IMR-90 (cell line): ENCODE data around the gene ZNF287. TPM values are rescaled to one million over a fixed set of nuclear protein-coding genes. Genes with fewer than 3 reads are reported as not detected.

Source experiments
- ATAC-seq: fragments of 200-7000 bp; cut with Tn5 transposase; 2 replicates; pipeline ENCODE4 v1.9.1; 2020; ENCODE audit warnings: low read depth, mild to moderate bottlenecking, moderate library complexity
- BruUV-seq: library from RNA; stranded (reverse); fragments of 400-500 nt; replicated peaks from 2 replicates; lab custom pipeline; 2021; lab: Mats Ljungman, UMichigan
- CTCF ChIA-PET: fragments of 300-600 bp; formaldehyde crosslinking; extraction: SDS; loops from one replicate; lab custom pipeline; 2021; ENCODE audit warnings: antibody characterized with exemption; lab: Yijun Ruan, JAX
- POLR2A ChIA-PET: fragments of 300-600 bp; sonication (Branson Sonifier 250); formaldehyde crosslinking; loops from one replicate; lab custom pipeline; 2022; ENCODE audit warnings: antibody characterized with exemption; ENCODE audit not compliant: unreplicated experiment; lab: Charles Lee
- DNase-seq: peaks from one replicate; pipeline ENCODE4 v3.0.0; 2013
- H2AFZ ChIP-seq: replicated peaks from 2 replicates; pipeline ENCODE3; 2013; ENCODE audit warnings: low read length, mild to moderate bottlenecking; ENCODE audit not compliant: poor library complexity
- H2AK5ac ChIP-seq: 2 replicates; pipeline ENCODE4 v1.6.1; 2013; ENCODE audit warnings: low read depth, low read length, inconsistent platforms
- H2AK9ac ChIP-seq: replicated peaks from 2 replicates; pipeline ENCODE3; 2013; ENCODE audit warnings: mild to moderate bottlenecking, low read depth, low read length, moderate library complexity; ENCODE audit not compliant: poor library complexity
- H2BK120ac ChIP-seq: 2 replicates; pipeline ENCODE4 v1.6.1; 2013; ENCODE audit warnings: low read depth, low read length, inconsistent platforms
- H2BK15ac ChIP-seq: 3 replicates; pipeline ENCODE4 v1.6.1; 2013; ENCODE audit warnings: low read depth, low read length, inconsistent platforms
- H2BK20ac ChIP-seq: 2 replicates; pipeline ENCODE4 v1.6.1; 2013; ENCODE audit warnings: low read depth, mild to moderate bottlenecking, inconsistent platforms, low read length, moderate library complexity
- H2BK5ac ChIP-seq: 2 replicates; pipeline ENCODE4 v1.6.1; 2013; ENCODE audit warnings: mild to moderate bottlenecking, low read depth, low read length, inconsistent platforms; ENCODE audit not compliant: poor library complexity, severe bottlenecking
- H3K14ac ChIP-seq: replicated peaks from 2 replicates; pipeline ENCODE4 v1.6.1; 2013; ENCODE audit warnings: low read depth, low read length, inconsistent platforms
- H3K18ac ChIP-seq: 2 replicates; pipeline ENCODE4 v1.6.1; 2013; ENCODE audit warnings: low read depth, low read length, control low read depth
- H3K23ac ChIP-seq: 2 replicates; pipeline ENCODE4 v1.6.1; 2013; ENCODE audit warnings: low read depth, low read length, inconsistent platforms
- H3K27ac ChIP-seq: 2 replicates; pipeline ENCODE4 v1.5.1; 2013; ENCODE audit warnings: mild to moderate bottlenecking, control low read depth, low read length; ENCODE audit not compliant: insufficient read depth
- H3K27me3 ChIP-seq: 2 replicates; pipeline ENCODE4 v1.6.1; 2013; ENCODE audit warnings: low read length; ENCODE audit not compliant: control insufficient read depth, insufficient read depth
- H3K36me3 ChIP-seq: 2 replicates; pipeline ENCODE4 v1.6.1; 2013; ENCODE audit warnings: low read length, mixed read lengths; ENCODE audit not compliant: control insufficient read depth, insufficient read depth
- H3K4ac ChIP-seq: 2 replicates; pipeline ENCODE4 v1.6.1; 2013; ENCODE audit warnings: low read depth, low read length, inconsistent platforms
- H3K4me1 ChIP-seq: 2 replicates; pipeline ENCODE4 v1.6.1; 2013; ENCODE audit warnings: low read length, mixed read lengths; ENCODE audit not compliant: control insufficient read depth, insufficient read depth
- H3K4me2 ChIP-seq: 2 replicates; pipeline ENCODE4 v1.6.1; 2013; ENCODE audit warnings: low read depth, mild to moderate bottlenecking, control low read depth, low read length, moderate library complexity
- H3K4me3 ChIP-seq: 2 replicates; pipeline ENCODE4 v1.5.1; 2013; ENCODE audit warnings: low read depth, mild to moderate bottlenecking, control low read depth, low read length, moderate library complexity; ENCODE audit not compliant: insufficient read depth
- H3K56ac ChIP-seq: 2 replicates; pipeline ENCODE4 v1.6.1; 2013; ENCODE audit warnings: low read length, inconsistent platforms; ENCODE audit not compliant: insufficient read depth; ENCODE audit errors: extremely low read depth
- H3K79me1 ChIP-seq, 2 experiments: 2 replicates each; pipeline ENCODE4 v1.6.1; 2013; ENCODE audit warnings: low read length in 2 of 2, inconsistent platforms in 1 of 2, low read depth in 1 of 2
- H3K9ac ChIP-seq: 2 replicates; pipeline ENCODE4 v1.6.1; 2013; ENCODE audit warnings: low read depth, low read length, control low read depth
- H3K9me1 ChIP-seq: 2 replicates; pipeline ENCODE4 v1.6.1; 2013; ENCODE audit warnings: low read length, inconsistent platforms; ENCODE audit not compliant: insufficient read depth
- H3K9me3 ChIP-seq: 2 replicates; pipeline ENCODE4 v1.6.1; 2013; ENCODE audit warnings: low read length; ENCODE audit not compliant: control insufficient read depth, insufficient read depth
- H4K20me1 ChIP-seq: 2 replicates; pipeline ENCODE4 v1.6.1; 2013; ENCODE audit warnings: low read length, inconsistent platforms; ENCODE audit not compliant: insufficient read depth
- H4K5ac ChIP-seq: 2 replicates; pipeline ENCODE4 v1.6.1; 2013; ENCODE audit warnings: mild to moderate bottlenecking, low read depth, low read length, control low read depth
- H4K8ac ChIP-seq, 2 experiments: 2 replicates each; pipeline ENCODE4 v1.6.1; 2013; ENCODE audit warnings: low read depth in 2 of 2, low read length in 2 of 2, control low read depth in 1 of 2, inconsistent platforms in 1 of 2
- H4K91ac ChIP-seq: 2 replicates; pipeline ENCODE4 v1.6.1; 2013; ENCODE audit warnings: low read depth, low read length, inconsistent platforms; ENCODE audit not compliant: insufficient read depth
- BHLHE40 ChIP-seq: fragments of 150-350 bp; IDR thresholded peaks from 2 replicates; pipeline ENCODE4 v1.6.1; 2016; ENCODE audit warnings: mild to moderate bottlenecking, low read depth, low read length
- CEBPB ChIP-seq: IDR thresholded peaks from 2 replicates; pipeline ENCODE4 v1.6.1; 2012; ENCODE audit warnings: low read depth, low read length, improper control_type of control experiment
- CHD1 ChIP-seq: IDR thresholded peaks from 2 replicates; pipeline ENCODE4 v1.6.1; 2012; ENCODE audit warnings: low read depth, low read length, improper control_type of control experiment
- FOS ChIP-seq: fragments of 150-350 bp; IDR thresholded peaks from 2 replicates; pipeline ENCODE4 v1.6.1; 2016; ENCODE audit warnings: low read depth, low read length
- MAFK ChIP-seq: IDR thresholded peaks from 2 replicates; pipeline ENCODE4 v1.6.1; 2012; ENCODE audit warnings: low read depth, low read length, improper control_type of control experiment
- MXI1 ChIP-seq: IDR thresholded peaks from 2 replicates; pipeline ENCODE4 v1.6.1; 2012; ENCODE audit warnings: low read depth, mild to moderate bottlenecking, low read length, moderate library complexity, borderline replicate concordance
- NFE2L2 ChIP-seq: fragments of 150-350 bp; IDR thresholded peaks from 2 replicates; pipeline ENCODE4 v1.6.1; 2016; ENCODE audit warnings: low read depth, mild to moderate bottlenecking, low read length
- RCOR1 ChIP-seq: IDR thresholded peaks from 2 replicates; pipeline ENCODE4 v1.6.1; 2012; ENCODE audit warnings: mild to moderate bottlenecking, low read length, improper control_type of control experiment; ENCODE audit not compliant: insufficient replicate concordance
- RFX5 ChIP-seq: IDR thresholded peaks from 2 replicates; pipeline ENCODE4 v1.8.0; 2012; ENCODE audit warnings: low read depth, mild to moderate bottlenecking, low read length, moderate library complexity
- SMC3 ChIP-seq: fragments of 150-350 bp; IDR thresholded peaks from 2 replicates; pipeline ENCODE4 v1.6.1; 2016; ENCODE audit warnings: low read depth, mild to moderate bottlenecking, antibody characterized with exemption, low read length, moderate library complexity
- WGBS, 2 experiments: methylation state at CpG; one replicate each; pipeline versions ENCODE4 v1.1.5 to v1.1.7; 2013; ENCODE audit warnings: missing lambda C conversion rate in 2 of 2; ENCODE audit not compliant: insufficient read length in 1 of 2; ENCODE audit errors: extremely low coverage in 2 of 2; 5-methylcytosine and 5-hydroxymethylcytosine counted together
- dilution Hi-C: fragments of 300-500 bp; cut with HindIII; formaldehyde crosslinking; loops from one replicate; pipeline ENCODE4 v1.14.3; 2018; ENCODE audit warnings: low sequenced_read_pairs; ENCODE audit not compliant: unreplicated experiment
- in situ Hi-C: fragments of 300-500 bp; cut with MboI; formaldehyde crosslinking; loops from 3 replicates; pipeline ENCODE4 v1.14.3; 2019; ENCODE audit warnings: low sequenced_read_pairs, inconsistent platforms, mixed read lengths
- intact Hi-C: fragments of 100-400 bp; cut with micrococcal nuclease; formaldehyde crosslinking; loops from 2 replicates; pipeline ENCODE4 v1.10.0; 2022
- polyA plus RNA-seq, 3 experiments: library from polyadenylated mRNA; depleted of rRNA; stranded (reverse); fragments of >200 nt; gene quantifications; 2 replicates each; pipeline ENCODE4 v1.2.3, GENCODE V29; 2012; ENCODE audit warnings: low replicate concordance in 1 of 3
- total RNA-seq: library from RNA; depleted of rRNA; stranded (reverse); fragments of >200 nt; gene quantifications from 2 replicates; pipeline ENCODE4 v1.2.3, GENCODE V29; 2012
- TF ChIP-seq, protein P1 (sequence below): conservative IDR thresholded peaks from 2 replicates; pipeline ENCODE4 v1.5.1; 2012; ENCODE audit warnings: mild to moderate bottlenecking, low read depth, low read length, improper control_type of control experiment

The ZNF287 gene
- total and polyA plus RNA-seq, 2 of the 4 experiments (the other 2 are of a cell fraction), result 5.3 to 7.0 TPM

DNA sequence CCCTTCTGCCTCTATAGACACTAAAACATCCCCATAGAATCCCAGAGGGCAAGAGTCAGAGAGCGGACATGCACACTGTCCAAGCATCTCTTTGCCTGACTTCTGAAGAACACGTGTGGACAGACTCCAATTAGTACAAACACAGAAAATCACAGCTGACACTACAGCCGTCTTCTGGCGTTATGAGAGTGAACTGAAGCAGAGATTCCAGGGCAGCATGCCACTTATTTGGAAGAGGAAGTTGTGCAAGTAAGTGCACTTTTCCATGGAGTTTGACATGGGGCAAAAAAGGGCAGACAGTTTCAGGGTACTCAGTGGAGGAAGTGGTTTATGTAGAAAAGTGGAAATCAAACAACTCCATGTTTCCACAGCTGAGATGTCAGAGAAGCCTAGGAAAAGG, 16.8 kb upstream of the ZNF287 start:
- WGBS, 2 experiments, result no CpG with 5 or more reads among the region's 4 CpGs
- POLR2A ChIA-PET, result no interaction called here
- dilution Hi-C loops, result no loop called here

More for the DNA sequence above, 16.8 kb upstream of the ZNF287 start:
- H3K18ac ChIP-seq, result no peak overlapping the region
- no peak overlapping the region for H4K8ac ChIP-seq
- no peak overlapping the region for H3K9ac ChIP-seq
- no peak overlapping the region for H4K91ac ChIP-seq
- H3K4me1 ChIP-seq, result no peaks in the 10 kb centered on the region
- H3K27me3 ChIP-seq, result peaks cover 15% of the 10 kb centered on the region
- no peaks in the 10 kb centered on the region for H4K20me1 ChIP-seq
- no peaks in the 10 kb centered on the region for H3K36me3 ChIP-seq
- H3K4ac ChIP-seq, result no peak overlapping the region
- no peak for ATAC-seq
- no peak overlapping the region for H3K14ac ChIP-seq
- no peak overlapping the region for H3K27ac ChIP-seq
- H3K4me2 ChIP-seq, result no peak overlapping the region
- H2AK5ac ChIP-seq, result no peak overlapping the region
- H2AFZ ChIP-seq, result peak overlapping the region; percentile 5
- TF ChIP-seq CEBPB (no peak), BHLHE40 (no peak), MXI1 (no peak), RFX5 (no peak), SMC3 (no peak), RCOR1 (no peak), FOS (no peak), NFE2L2 (no peak), MAFK (no peak), CHD1 (no peak)
- TF ChIP-seq, protein P1, sequence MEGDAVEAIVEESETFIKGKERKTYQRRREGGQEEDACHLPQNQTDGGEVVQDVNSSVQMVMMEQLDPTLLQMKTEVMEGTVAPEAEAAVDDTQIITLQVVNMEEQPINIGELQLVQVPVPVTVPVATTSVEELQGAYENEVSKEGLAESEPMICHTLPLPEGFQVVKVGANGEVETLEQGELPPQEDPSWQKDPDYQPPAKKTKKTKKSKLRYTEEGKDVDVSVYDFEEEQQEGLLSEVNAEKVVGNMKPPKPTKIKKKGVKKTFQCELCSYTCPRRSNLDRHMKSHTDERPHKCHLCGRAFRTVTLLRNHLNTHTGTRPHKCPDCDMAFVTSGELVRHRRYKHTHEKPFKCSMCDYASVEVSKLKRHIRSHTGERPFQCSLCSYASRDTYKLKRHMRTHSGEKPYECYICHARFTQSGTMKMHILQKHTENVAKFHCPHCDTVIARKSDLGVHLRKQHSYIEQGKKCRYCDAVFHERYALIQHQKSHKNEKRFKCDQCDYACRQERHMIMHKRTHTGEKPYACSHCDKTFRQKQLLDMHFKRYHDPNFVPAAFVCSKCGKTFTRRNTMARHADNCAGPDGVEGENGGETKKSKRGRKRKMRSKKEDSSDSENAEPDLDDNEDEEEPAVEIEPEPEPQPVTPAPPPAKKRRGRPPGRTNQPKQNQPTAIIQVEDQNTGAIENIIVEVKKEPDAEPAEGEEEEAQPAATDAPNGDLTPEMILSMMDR, result no peak
- no peaks in the 10 kb centered on the region for H3K9me1 ChIP-seq
- no peak overlapping the region for H3K4me3 ChIP-seq
- no peak for DNase-seq
- no peak overlapping the region for H2BK5ac ChIP-seq
- no peak overlapping the region; the same call in 1 of the 2 replicates for H3K23ac ChIP-seq
- no peak overlapping the region for H2BK15ac ChIP-seq
- CTCF ChIA-PET, result no interaction called here
- H3K9me3 ChIP-seq, result no peaks in the 10 kb centered on the region
- H2AK9ac ChIP-seq, result peak overlapping the region; percentile 0
- no peak overlapping the region for H2BK20ac ChIP-seq
- intact Hi-C loops (loop anchor here (10.0 kb wide), 1 partner anchor 399 kb away; no protein-coding TSS in a partner anchor), in situ Hi-C loops (no loop called here)
- no peak overlapping the region for H3K56ac ChIP-seq
- no peak overlapping the region for H2BK120ac ChIP-seq
- H4K5ac ChIP-seq, result no peak overlapping the region
- H3K79me1 ChIP-seq, result no peaks in the 10 kb centered on the region
- BruUV-seq, result no TSS peak
